ENCODE results near the gene SHISAL1. TPM values are rescaled to one million over a fixed set of nuclear protein-coding genes. Genes with fewer than 3 reads are reported as not detected.

Gene SHISAL1
- total RNA-seq, 1 experiment from 2014 or later: 2.9 TPM

DNA sequence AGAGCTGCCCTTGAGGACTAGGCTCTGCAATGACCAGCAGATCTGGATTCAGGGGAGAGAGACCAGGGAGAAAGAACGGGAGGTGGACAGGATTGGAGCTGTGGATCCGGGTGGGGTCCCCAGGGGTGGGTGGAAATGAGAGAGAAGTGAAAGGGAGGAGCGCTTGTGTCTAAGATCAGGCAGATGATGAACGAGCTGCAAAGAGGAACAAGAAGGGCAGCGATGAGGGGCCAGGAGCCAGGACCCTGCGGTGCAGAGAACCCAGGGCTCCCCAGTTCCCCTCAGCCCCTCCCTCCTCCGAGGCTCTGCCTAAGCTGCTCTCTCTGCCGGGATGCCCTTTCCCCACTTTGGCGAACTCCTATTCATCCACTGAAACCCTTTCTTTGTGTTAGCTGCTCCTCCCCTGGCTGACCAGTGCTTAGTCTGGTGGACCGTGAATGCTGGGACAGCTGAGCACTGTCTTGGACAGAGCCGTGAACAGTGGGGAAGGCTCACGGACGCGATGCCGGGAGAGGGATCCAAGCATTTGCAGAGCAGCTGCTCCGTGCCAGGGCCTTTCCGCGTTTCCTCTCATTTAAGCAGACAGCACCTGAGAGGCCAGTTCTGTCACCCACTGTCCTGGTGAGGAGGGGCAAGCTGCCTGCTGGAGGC, 35.9 kb downstream of the SHISAL1 start:
- H3K9me3 ChIP-seq (ENCODE audit: control insufficient read depth, low read depth, low read length): no peaks in the 10 kb centered on the region
- H3K23ac ChIP-seq (ENCODE audit: insufficient read length, low read depth, low read length): no peak overlapping the region
- H3K4me1 ChIP-seq (ENCODE audit: insufficient read depth, low read length): 0 out of 2 replicates have a peak, but pooled peaks cover 2% of the 10 kb centered on the region
- H2BK120ac ChIP-seq (ENCODE audit: low read depth, low read length, poor library complexity, severe bottlenecking): no peak overlapping the region
- peaks cover 33 to 44% of the 10 kb centered on the region in 2 experiments for H3K4me1 Mint-ChIP-seq
- H3K27me3 Mint-ChIP-seq (ENCODE audit: low read depth): peaks cover 7% of the 10 kb centered on the region; the same call in 1 of the 2 replicates
- no peak overlapping the region for H3K9ac ChIP-seq (ENCODE audit: extremely low read depth, insufficient read length, low read length)
- TF ChIP-seq, protein P1, sequence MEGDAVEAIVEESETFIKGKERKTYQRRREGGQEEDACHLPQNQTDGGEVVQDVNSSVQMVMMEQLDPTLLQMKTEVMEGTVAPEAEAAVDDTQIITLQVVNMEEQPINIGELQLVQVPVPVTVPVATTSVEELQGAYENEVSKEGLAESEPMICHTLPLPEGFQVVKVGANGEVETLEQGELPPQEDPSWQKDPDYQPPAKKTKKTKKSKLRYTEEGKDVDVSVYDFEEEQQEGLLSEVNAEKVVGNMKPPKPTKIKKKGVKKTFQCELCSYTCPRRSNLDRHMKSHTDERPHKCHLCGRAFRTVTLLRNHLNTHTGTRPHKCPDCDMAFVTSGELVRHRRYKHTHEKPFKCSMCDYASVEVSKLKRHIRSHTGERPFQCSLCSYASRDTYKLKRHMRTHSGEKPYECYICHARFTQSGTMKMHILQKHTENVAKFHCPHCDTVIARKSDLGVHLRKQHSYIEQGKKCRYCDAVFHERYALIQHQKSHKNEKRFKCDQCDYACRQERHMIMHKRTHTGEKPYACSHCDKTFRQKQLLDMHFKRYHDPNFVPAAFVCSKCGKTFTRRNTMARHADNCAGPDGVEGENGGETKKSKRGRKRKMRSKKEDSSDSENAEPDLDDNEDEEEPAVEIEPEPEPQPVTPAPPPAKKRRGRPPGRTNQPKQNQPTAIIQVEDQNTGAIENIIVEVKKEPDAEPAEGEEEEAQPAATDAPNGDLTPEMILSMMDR (conservative IDR thresholded peaks at IDR 0.05): no peak
- no peak overlapping the region for H2AK5ac ChIP-seq (ENCODE audit: insufficient read length, low read length)
- no peaks in the 10 kb centered on the region for H3K79me2 ChIP-seq (ENCODE audit: insufficient read depth, low read length)
- no peaks in the 10 kb centered on the region for H3K23me2 ChIP-seq (ENCODE audit: insufficient read length, low read depth, low read length, poor library complexity, severe bottlenecking)
- no peaks in the 10 kb centered on the region for H3K36me3 Mint-ChIP-seq (ENCODE audit: insufficient read depth in 1 of 3, low read depth in 3 of 3)
- H2BK12ac ChIP-seq (ENCODE audit: insufficient read length, low read depth, low read length): no peak overlapping the region
- no peak overlapping the region for H4K8ac ChIP-seq (replicated peaks; ENCODE audit: insufficient read length, low read depth, low read length)
- no peak overlapping the region for H4K91ac ChIP-seq (ENCODE audit: insufficient read length, low read depth, low read length)
- H3K79me1 ChIP-seq (ENCODE audit: insufficient read depth, low read depth, low read length, poor library complexity, severe bottlenecking): no peaks in the 10 kb centered on the region
- H3K14ac ChIP-seq (ENCODE audit: insufficient read depth, low read length): no peak overlapping the region
- H3T11ph ChIP-seq (ENCODE audit: low read length): no peak overlapping the region
- H3K56ac ChIP-seq (ENCODE audit: insufficient read length, low read depth, low read length): no peak overlapping the region
- no peak for DNase-seq
- no peak overlapping the region; a peak in 1 of 7 replicates for H3K27ac Mint-ChIP-seq
- no peaks in the 10 kb centered on the region for H4K20me1 ChIP-seq (ENCODE audit: control insufficient read depth, insufficient read depth, insufficient read length)
- H4K5ac ChIP-seq (ENCODE audit: insufficient read length, low read depth, low read length): no peak overlapping the region
- no peak overlapping the region for H3K18ac ChIP-seq (ENCODE audit: insufficient read length, low read depth, low read length)
- H3K4me2 ChIP-seq (ENCODE audit: insufficient read depth, insufficient read length, low read length): no peak overlapping the region
- WGBS (ENCODE audit: extremely low coverage, insufficient read length, low lambda C conversion rate): no CpG with 5 or more reads among the region's 18 CpGs
- H2AFZ ChIP-seq (ENCODE audit: low read length): no peak overlapping the region
- H2BK20ac ChIP-seq (ENCODE audit: low read depth, low read length, poor library complexity, severe bottlenecking): no peak overlapping the region
- H2BK15ac ChIP-seq (ENCODE audit: low read depth, low read length): no peak overlapping the region
- no peak overlapping the region for H3K4ac ChIP-seq (ENCODE audit: low read depth, low read length)
- H3K27me3 ChIP-seq (ENCODE audit: insufficient read depth, low read length): no peaks in the 10 kb centered on the region
- H3K4me3 Mint-ChIP-seq: no peak overlapping the region; a peak in 1 of 5 replicates
- no peaks in the 10 kb centered on the region for H3K9me3 Mint-ChIP-seq
- no peak overlapping the region for H3K27ac ChIP-seq (ENCODE audit: insufficient read length, low read depth, low read length)
- no peak overlapping the region for H2BK5ac ChIP-seq (ENCODE audit: insufficient read length, low read length)
